ENCODE measurements around the gene B3GAT3. TPM values are rescaled to one million over a fixed set of nuclear protein-coding genes. Genes with fewer than 3 reads are reported as not detected.

B3GAT3 gene
- total RNA-seq, 1 experiment from 2014 or later, result 65.8 TPM

GRCh38 chr11:62612366-62613290 is 9.2 kb downstream of the B3GAT3 start, which contains the start of the genes EML3 and ROM1:
Gene EML3, minus strand, starts transcription at chr11:62612775. Its CDS starts 318 bp downstream, at chr11:62612457.
Gene ROM1, plus strand, starts transcription at chr11:62613257. Its CDS starts 25 bp downstream, at chr11:62613282.
- Histone ChIP-seq H3K4me2 (ENCODE audit: low read length) (peak within 1 kb of the TSS; percentile 97), H3K27ac (ENCODE audit: low read length) (peak within 1 kb of the TSS; percentile 59), H3K4me3 (ENCODE audit: low read length) (peak within 1 kb of the TSS; percentile 81), H3K9me2 (replicated peaks; ENCODE audit: low read length) (no peaks in the 10 kb centered on the region), H3F3A (ENCODE audit: low read length, unreplicated experiment) (peaks cover 7% of the 10 kb centered on the region), H3K4me1 (ENCODE audit: insufficient read depth, low read length) (peaks cover 29% of the 10 kb centered on the region), H4K20me1 (ENCODE audit: low read length) (no peaks in the 10 kb centered on the region), H2AFZ (ENCODE audit: low read length) (peak within 1 kb of the TSS; percentile 89), H3K79me2 (ENCODE audit: low read length) (peaks cover 12% of the 10 kb centered on the region; the same call in 1 of the 2 replicates), H3K9ac (ENCODE audit: low read length) (peak within 1 kb of the TSS; percentile 63), H3K36me3 (ENCODE audit: low read depth, low read length) (no peaks in the 10 kb centered on the region), H3K27me3 (ENCODE audit: low read length) (no peaks in the 10 kb centered on the region), H3K9me3 (ENCODE audit: low read length) (no peaks in the 10 kb centered on the region)
- ATAC-seq, result peak; percentile 72
- intact Hi-C loops (cut with micrococcal nuclease), result loop anchor here (5.0 kb wide), 1 partner anchor 35 kb away; the partner anchor contains the start of gene GANAB
- ChIA-PET POLR2A (ENCODE audit: unreplicated experiment) (interaction anchor here (0.6 kb wide), 1 partner anchor 21 kb away, joined by 3 read pairs; no protein-coding TSS in a partner anchor), CTCF (interaction anchor here (0.7 to 1.3 kb wide), 7 partner anchors 9 to 74 kb away, joined by 3 to 9 read pairs (median 5); partner anchors contain the start of genes B3GAT3, C11orf98, CSKMT and MTA2)
- no TSS peak for BruUV-seq (replicated peaks)
- TF ChIP-seq CTCF (conservative IDR thresholded peaks at IDR 0.05; ENCODE audit: low read depth, low read length), result peak; percentile 97
- no peak for TF ChIP-seq EZH2 (IDR thresholded peaks at IDR 0.05; ENCODE audit: low read length, unreplicated experiment)
- no peak for TF ChIP-seq EZH2phosphoT487 (IDR thresholded peaks at IDR 0.05; ENCODE audit: borderline replicate concordance, low read length)
- peak; percentile 79 for DNase-seq

- Histone ChIP-seq H4K20me1 (ENCODE audit: low read length) (no peaks in the 10 kb centered on the region), H3K4me2 (ENCODE audit: low read length) (peak overlapping the region; percentile 97), H3K27ac (ENCODE audit: low read length) (0 out of 2 replicates have a peak overlapping the region, but pooled peaks have one; percentile 7), H3K79me2 (ENCODE audit: low read length) (peaks cover 12% of the 10 kb centered on the region; the same call in 1 of the 2 replicates), H3K9ac (ENCODE audit: low read length) (peak overlapping the region; percentile 63), H3K4me3 (ENCODE audit: low read length) (peak overlapping the region; percentile 81), H3F3A (ENCODE audit: low read length, unreplicated experiment) (peaks cover 7% of the 10 kb centered on the region), H3K4me1 (ENCODE audit: insufficient read depth, low read length) (peaks cover 29% of the 10 kb centered on the region), H3K9me3 (ENCODE audit: low read length) (no peaks in the 10 kb centered on the region), H3K9me2 (replicated peaks; ENCODE audit: low read length) (no peaks in the 10 kb centered on the region), H3K36me3 (ENCODE audit: low read depth, low read length) (no peaks in the 10 kb centered on the region), H2AFZ (ENCODE audit: low read length) (peak overlapping the region; percentile 89), H3K27me3 (ENCODE audit: low read length) (no peaks in the 10 kb centered on the region)
- intact Hi-C loops (cut with micrococcal nuclease), result loop anchor here (1.0 to 5.0 kb wide), 2 partner anchors 21 to 35 kb away; partner anchors contain the start of genes GANAB and TUT1
- peak; percentile 14 for ATAC-seq
- BruUV-seq (replicated peaks), result TSS peak; percentile 18
- ChIA-PET CTCF (interaction anchor here (0.5 to 1.3 kb wide), 9 partner anchors 9 to 74 kb away, joined by 3 to 9 read pairs (median 5); partner anchors contain the start of genes B3GAT3, C11orf98 and CSKMT), POLR2A (ENCODE audit: unreplicated experiment) (interaction anchor here (0.6 kb wide), 1 partner anchor 20 kb away, joined by 3 read pairs; no protein-coding TSS in a partner anchor)
- TF ChIP-seq EZH2 (IDR thresholded peaks at IDR 0.05; ENCODE audit: low read length, unreplicated experiment) (no peak), EZH2phosphoT487 (IDR thresholded peaks at IDR 0.05; ENCODE audit: borderline replicate concordance, low read length) (no peak), CTCF (conservative IDR thresholded peaks at IDR 0.05; ENCODE audit: low read depth, low read length) (no peak)
- DNase-seq, result peak; percentile 52
These were observed 10.0 kb downstream of the B3GAT3 start for GRCh38 chr11:62611705-62612365.

All from PC-3 (cell line).